ENCODE results near the gene DUSP1. TPM values are rescaled to one million over a fixed set of nuclear protein-coding genes. Genes with fewer than 3 reads are reported as not detected.

The DUSP1 gene
- total and polyA plus RNA-seq, 2 of the 13 experiments (the other 11 are each of a cell fraction or from before 2014, with no cell fraction given), result 27.1 to 55.5 TPM

DNA sequence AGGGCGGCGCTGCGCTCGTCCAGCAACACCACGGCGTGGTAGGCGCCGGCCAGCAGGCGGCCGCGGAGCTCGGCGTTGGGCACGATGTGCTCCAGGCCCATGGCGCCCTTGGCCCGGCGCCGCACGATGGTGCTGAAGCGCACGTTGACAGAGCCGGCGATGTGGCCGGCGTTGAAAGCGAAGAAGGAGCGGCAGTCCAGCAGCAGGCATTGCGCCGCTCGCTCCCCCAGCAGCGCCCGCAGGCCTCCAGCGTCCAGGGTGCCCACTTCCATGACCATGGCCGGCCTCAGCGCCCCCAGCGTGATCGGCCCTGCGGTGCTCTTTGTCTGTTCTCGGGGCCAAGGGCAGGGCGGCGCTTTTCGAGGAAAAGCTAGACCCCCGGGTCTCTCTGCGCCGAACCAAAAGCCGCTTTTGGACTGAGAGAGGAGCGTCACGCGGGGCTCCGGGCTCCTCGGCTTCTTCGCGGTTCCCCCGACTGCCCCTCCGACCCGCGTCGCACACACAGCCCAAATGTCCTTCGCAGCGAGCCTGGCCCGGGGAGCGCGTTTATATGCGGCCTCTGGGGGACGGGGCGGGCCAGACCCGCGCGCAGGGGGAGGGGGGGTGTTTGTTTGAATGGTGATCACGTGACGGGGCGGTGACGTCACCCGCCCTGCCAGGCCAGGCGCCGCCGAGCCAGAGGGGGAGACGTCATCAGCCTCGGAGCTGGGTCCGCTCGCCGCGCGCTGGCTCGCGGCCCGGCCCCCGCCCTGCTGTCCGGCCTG is at the start of gene DUSP1 (continued):
- TF ChIP-seq ZNF7 (CRISPR knock-in tag; IDR thresholded peaks at IDR 0.05) (no peak), CAMTA2 (CRISPR knock-in tag; IDR thresholded peaks at IDR 0.05; ENCODE audit: borderline replicate concordance) (no peak; the same call in 1 of the 2 replicates), SUZ12 (IDR thresholded peaks at IDR 0.05; ENCODE audit: low read depth, low read length) (no peak), ZMAT5 (CRISPR knock-in tag; IDR thresholded peaks at IDR 0.05; ENCODE audit: borderline replicate concordance, low read depth) (no peak), ZNF564 (CRISPR knock-in tag; IDR thresholded peaks at IDR 0.05) (peak; percentile 72; the same call in 1 of the 2 replicates), TCF12 (IDR thresholded peaks at IDR 0.05) (no peak), TCF12 (CRISPR knock-in tag; IDR thresholded peaks at IDR 0.05) (peak; percentile 44; the same call in 1 of the 2 replicates), CBX1 (IDR thresholded peaks at IDR 0.05; ENCODE audit: low read depth) (no peak), ZBTB8A (CRISPR knock-in tag; IDR thresholded peaks at IDR 0.05; ENCODE audit: borderline replicate concordance, low read depth) (no peak), MAFF (IDR thresholded peaks at IDR 0.05; ENCODE audit: low read depth, low read length) (no peak), DPF2 (CRISPR knock-in tag; IDR thresholded peaks at IDR 0.05; ENCODE audit: borderline replicate concordance, low read depth) (no peak), ZNF780A (CRISPR knock-in tag; IDR thresholded peaks at IDR 0.05) (peak; percentile 84), ZNF777 (CRISPR knock-in tag; IDR thresholded peaks at IDR 0.05) (peak; percentile 99), DNMT1 (CRISPR knock-in tag; IDR thresholded peaks at IDR 0.05) (peak; percentile 79), RFXANK (CRISPR knock-in tag; IDR thresholded peaks at IDR 0.05) (no peak), ZNF572 (CRISPR knock-in tag; IDR thresholded peaks at IDR 0.05) (no peak), SOX13 (IDR thresholded peaks at IDR 0.05) (no peak; the same call in 1 of the 2 replicates), SOX13 (CRISPR knock-in tag; conservative IDR thresholded peaks at IDR 0.05 in 1 of 2, IDR thresholded peaks at IDR 0.05 in 1 of 2) (peak; percentile 62 to 63; a peak in 2 of 4 replicates), ZFYVE20 (CRISPR knock-in tag; IDR thresholded peaks at IDR 0.05; ENCODE audit: borderline replicate concordance, low read depth) (no peak; the same call in 1 of the 2 replicates), MTF1 (CRISPR knock-in tag; IDR thresholded peaks at IDR 0.05) (0 out of 2 replicates have a peak, but pooled peaks have one; percentile 26), STAT6 (CRISPR knock-in tag; IDR thresholded peaks at IDR 0.05; ENCODE audit: borderline replicate concordance) (no peak; the same call in 1 of the 2 replicates), TOE1 (CRISPR knock-in tag; IDR thresholded peaks at IDR 0.05) (no peak)
- TF ChIP-seq, protein P1, sequence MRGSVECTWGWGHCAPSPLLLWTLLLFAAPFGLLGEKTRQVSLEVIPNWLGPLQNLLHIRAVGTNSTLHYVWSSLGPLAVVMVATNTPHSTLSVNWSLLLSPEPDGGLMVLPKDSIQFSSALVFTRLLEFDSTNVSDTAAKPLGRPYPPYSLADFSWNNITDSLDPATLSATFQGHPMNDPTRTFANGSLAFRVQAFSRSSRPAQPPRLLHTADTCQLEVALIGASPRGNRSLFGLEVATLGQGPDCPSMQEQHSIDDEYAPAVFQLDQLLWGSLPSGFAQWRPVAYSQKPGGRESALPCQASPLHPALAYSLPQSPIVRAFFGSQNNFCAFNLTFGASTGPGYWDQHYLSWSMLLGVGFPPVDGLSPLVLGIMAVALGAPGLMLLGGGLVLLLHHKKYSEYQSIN (CRISPR knock-in tag; IDR thresholded peaks at IDR 0.05; ENCODE audit: borderline replicate concordance), result no peak
- TF ChIP-seq, protein P2, sequence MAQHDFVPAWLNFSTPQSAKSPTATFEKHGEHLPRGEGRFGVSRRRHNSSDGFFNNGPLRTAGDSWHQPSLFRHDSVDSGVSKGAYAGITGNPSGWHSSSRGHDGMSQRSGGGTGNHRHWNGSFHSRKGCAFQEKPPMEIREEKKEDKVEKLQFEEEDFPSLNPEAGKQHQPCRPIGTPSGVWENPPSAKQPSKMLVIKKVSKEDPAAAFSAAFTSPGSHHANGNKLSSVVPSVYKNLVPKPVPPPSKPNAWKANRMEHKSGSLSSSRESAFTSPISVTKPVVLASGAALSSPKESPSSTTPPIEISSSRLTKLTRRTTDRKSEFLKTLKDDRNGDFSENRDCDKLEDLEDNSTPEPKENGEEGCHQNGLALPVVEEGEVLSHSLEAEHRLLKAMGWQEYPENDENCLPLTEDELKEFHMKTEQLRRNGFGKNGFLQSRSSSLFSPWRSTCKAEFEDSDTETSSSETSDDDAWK (CRISPR knock-in tag; IDR thresholded peaks at IDR 0.05), result no peak
